Measurements from ENCODE around the gene SMARCA5. TPM values are rescaled to one million over a fixed set of nuclear protein-coding genes. Genes with fewer than 3 reads are reported as not detected.

SMARCA5 gene, protein sequence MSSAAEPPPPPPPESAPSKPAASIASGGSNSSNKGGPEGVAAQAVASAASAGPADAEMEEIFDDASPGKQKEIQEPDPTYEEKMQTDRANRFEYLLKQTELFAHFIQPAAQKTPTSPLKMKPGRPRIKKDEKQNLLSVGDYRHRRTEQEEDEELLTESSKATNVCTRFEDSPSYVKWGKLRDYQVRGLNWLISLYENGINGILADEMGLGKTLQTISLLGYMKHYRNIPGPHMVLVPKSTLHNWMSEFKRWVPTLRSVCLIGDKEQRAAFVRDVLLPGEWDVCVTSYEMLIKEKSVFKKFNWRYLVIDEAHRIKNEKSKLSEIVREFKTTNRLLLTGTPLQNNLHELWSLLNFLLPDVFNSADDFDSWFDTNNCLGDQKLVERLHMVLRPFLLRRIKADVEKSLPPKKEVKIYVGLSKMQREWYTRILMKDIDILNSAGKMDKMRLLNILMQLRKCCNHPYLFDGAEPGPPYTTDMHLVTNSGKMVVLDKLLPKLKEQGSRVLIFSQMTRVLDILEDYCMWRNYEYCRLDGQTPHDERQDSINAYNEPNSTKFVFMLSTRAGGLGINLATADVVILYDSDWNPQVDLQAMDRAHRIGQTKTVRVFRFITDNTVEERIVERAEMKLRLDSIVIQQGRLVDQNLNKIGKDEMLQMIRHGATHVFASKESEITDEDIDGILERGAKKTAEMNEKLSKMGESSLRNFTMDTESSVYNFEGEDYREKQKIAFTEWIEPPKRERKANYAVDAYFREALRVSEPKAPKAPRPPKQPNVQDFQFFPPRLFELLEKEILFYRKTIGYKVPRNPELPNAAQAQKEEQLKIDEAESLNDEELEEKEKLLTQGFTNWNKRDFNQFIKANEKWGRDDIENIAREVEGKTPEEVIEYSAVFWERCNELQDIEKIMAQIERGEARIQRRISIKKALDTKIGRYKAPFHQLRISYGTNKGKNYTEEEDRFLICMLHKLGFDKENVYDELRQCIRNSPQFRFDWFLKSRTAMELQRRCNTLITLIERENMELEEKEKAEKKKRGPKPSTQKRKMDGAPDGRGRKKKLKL
- total RNA-seq (2022; extraction: Qiagen RNA extraction): 16.8 to 22.5 TPM (median 19.7 TPM) in 5 replicates

DNA sequence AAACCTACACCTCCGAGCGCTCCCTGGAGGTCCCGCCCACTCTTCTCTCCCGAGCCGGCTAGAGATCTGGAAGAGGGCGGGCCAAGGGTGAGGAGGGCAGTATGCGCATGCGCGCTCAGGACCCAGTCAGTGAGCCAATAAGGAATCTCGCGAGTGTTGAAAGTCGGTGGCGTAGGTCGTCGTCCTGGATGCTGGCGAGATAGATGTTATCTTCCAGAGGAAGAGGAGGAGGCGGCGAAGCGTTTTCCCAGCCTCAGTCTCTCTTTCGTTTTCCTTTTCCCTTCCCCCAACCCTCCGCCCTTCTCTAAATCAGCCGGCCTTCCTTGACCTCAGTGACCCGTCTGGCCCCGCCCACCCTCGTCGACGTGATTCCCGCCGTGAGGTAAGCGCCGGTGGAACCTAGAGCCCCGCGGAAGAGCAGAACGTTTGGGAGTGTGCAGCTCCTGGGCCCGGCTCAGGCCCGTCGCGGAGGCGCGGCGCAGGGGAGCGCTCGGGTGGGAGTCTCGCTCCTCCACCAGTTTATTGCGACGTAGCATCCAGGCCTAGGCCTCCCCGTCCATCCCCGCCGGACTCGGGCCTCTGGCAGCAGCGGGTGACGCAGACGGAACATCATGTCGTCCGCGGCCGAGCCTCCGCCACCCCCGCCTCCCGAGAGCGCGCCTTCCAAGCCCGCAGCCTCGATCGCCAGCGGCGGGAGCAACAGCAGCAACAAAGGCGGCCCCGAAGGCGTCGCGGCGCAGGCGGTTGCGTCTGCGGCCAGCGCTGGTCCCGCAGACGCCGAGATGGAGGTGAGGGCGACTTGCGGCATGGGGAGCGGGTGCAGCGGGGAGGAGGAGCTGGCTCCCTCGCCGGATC lies at the start of gene SMARCA5:
SMARCA5 (plus strand) TSS at position 389 of the 855 bp plus-strand sequence; CDS start at position 612, 223 bp downstream.

Other genes starting within 250 kb of the SMARCA5 start
- 2.0 to 3.0 TPM (median 2.0 TPM) in 5 replicates for gene GAB1, start 176.8 kb upstream of the SMARCA5 start, total RNA-seq (2022; extraction: Qiagen RNA extraction)
- gene FREM3, start 187.0 kb downstream of the SMARCA5 start, total RNA-seq (2022; extraction: Qiagen RNA extraction): not detected in 5 replicates

Data from A549 treated with Mapracorat at 1 μM for 4 hours (cell line).